Suprapubic skin (tissue), 3 donors: Measurements from ENCODE around the gene C2orf68.

Experiments used
- CTCF ChIP-seq, 2 donors: fragments of 200-600 bp in 1 of 2; fragments of 450-650 bp in 1 of 2; sonication (generic) in 1 of 2; IDR thresholded peaks; one replicate each; pipeline ENCODE4 v1.5.1; 2016 to 2019; ENCODE audit warnings: antibody characterized with exemption in 2 of 2, mild to moderate bottlenecking in 1 of 2, moderate library complexity in 1 of 2
- POLR2AphosphoS5 ChIP-seq, 3 donors: sonication (generic); formaldehyde crosslinking; IDR thresholded peaks; one replicate each; pipeline ENCODE4 v1.6.1; 2017; ENCODE audit warnings: antibody characterized with exemption in 3 of 3

GRCh38 chr2:85578243-85579180, 33.4 kb downstream of the C2orf68 start:
- TF ChIP-seq CTCF (IDR thresholded peaks at IDR 0.05) (no peak), POLR2AphosphoS5 (IDR thresholded peaks at IDR 0.05) (no peak)
